NB4 (cell line): ENCODE measurements around the gene HAGHL.

ENCODE experiments used
- MYC ChIP-seq: IDR thresholded peaks from 2 replicates; pipeline ENCODE4 v1.6.1; 2011; ENCODE audit warnings: low read depth, low read length
- POLR2A ChIP-seq: IDR thresholded peaks from 2 replicates; pipeline ENCODE4 v1.6.1; 2011; ENCODE audit warnings: mild to moderate bottlenecking; ENCODE audit not compliant: insufficient read length; ENCODE audit errors: extremely low read depth
- TF ChIP-seq, protein P1 (sequence below): IDR thresholded peaks from one replicate; pipeline ENCODE4 v1.5.1; 2012; ENCODE audit warnings: low read depth, low read length
- TF ChIP-seq, protein P2 (sequence below): IDR thresholded peaks from 2 replicates; pipeline ENCODE4 v1.6.1; 2011; ENCODE audit warnings: low read depth, low read length

- TF ChIP-seq MYC (no peak), POLR2A (no peak)
- TF ChIP-seq, protein P1, sequence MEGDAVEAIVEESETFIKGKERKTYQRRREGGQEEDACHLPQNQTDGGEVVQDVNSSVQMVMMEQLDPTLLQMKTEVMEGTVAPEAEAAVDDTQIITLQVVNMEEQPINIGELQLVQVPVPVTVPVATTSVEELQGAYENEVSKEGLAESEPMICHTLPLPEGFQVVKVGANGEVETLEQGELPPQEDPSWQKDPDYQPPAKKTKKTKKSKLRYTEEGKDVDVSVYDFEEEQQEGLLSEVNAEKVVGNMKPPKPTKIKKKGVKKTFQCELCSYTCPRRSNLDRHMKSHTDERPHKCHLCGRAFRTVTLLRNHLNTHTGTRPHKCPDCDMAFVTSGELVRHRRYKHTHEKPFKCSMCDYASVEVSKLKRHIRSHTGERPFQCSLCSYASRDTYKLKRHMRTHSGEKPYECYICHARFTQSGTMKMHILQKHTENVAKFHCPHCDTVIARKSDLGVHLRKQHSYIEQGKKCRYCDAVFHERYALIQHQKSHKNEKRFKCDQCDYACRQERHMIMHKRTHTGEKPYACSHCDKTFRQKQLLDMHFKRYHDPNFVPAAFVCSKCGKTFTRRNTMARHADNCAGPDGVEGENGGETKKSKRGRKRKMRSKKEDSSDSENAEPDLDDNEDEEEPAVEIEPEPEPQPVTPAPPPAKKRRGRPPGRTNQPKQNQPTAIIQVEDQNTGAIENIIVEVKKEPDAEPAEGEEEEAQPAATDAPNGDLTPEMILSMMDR, result no peak
- TF ChIP-seq, protein P2, sequence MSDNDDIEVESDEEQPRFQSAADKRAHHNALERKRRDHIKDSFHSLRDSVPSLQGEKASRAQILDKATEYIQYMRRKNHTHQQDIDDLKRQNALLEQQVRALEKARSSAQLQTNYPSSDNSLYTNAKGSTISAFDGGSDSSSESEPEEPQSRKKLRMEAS, result no peak
These were observed 43.0 kb downstream of the HAGHL start for GRCh38 chr16:769934-770333.
